Measurements from ENCODE around the gene LARP1. TPM values are rescaled to one million over a fixed set of nuclear protein-coding genes. Genes with fewer than 3 reads are reported as not detected.

Gene LARP1
- total RNA-seq, 1 experiment from 2014 or later = 290 TPM

DNA sequence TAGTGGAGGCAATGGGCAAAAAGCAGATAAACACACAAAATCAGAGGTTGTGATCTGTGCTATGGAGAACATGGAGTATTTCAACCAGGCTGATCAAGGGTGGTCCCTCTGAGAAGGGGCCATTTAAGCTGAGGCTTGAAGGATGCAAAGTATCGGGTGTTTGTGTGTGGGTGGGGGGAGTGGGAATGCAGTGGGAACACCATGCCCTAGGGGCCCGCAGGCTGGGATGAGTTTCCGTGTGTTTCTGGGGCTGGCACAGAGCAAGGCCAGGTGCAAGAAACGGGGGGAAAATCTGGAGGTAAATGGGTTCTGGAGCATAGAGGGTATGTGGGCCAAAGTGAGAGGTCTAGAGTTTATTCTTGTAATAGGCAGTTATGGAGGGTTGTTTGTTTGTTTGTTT is 13.8 kb upstream of the LARP1 start:
- Histone ChIP-seq H3K27ac (no peak overlapping the region), H3K4me1 (replicated peaks; ENCODE audit: insufficient read depth) (no peaks in the 10 kb centered on the region), H3K9me3 (ENCODE audit: insufficient read depth, low read depth) (no peaks in the 10 kb centered on the region), H3K4me2 (no peak overlapping the region), H4K20me1 (ENCODE audit: insufficient read depth) (no peaks in the 10 kb centered on the region), H2AFZ (no peak overlapping the region), H3K4me3 (no peak overlapping the region), H3F3A (ENCODE audit: insufficient read depth, low read depth) (no peaks in the 10 kb centered on the region), H3K79me2 (ENCODE audit: low read depth) (no peaks in the 10 kb centered on the region), H3K36me3 (ENCODE audit: low read depth) (no peaks in the 10 kb centered on the region), H3K9me2 (ENCODE audit: insufficient read depth) (no peaks in the 10 kb centered on the region), H3K27me3 (ENCODE audit: insufficient read depth, low read depth) (no peaks in the 10 kb centered on the region)
- POLR2A ChIA-PET (ENCODE audit: unreplicated experiment) = no interaction called here
- BruUV-seq (replicated peaks) = no TSS peak
- CTCF ChIA-PET = no interaction called here
- intact Hi-C loops (cut with micrococcal nuclease; ENCODE audit: unreplicated experiment) = no loop called here
- DNase-seq = no peak
- TF ChIP-seq, protein P1, sequence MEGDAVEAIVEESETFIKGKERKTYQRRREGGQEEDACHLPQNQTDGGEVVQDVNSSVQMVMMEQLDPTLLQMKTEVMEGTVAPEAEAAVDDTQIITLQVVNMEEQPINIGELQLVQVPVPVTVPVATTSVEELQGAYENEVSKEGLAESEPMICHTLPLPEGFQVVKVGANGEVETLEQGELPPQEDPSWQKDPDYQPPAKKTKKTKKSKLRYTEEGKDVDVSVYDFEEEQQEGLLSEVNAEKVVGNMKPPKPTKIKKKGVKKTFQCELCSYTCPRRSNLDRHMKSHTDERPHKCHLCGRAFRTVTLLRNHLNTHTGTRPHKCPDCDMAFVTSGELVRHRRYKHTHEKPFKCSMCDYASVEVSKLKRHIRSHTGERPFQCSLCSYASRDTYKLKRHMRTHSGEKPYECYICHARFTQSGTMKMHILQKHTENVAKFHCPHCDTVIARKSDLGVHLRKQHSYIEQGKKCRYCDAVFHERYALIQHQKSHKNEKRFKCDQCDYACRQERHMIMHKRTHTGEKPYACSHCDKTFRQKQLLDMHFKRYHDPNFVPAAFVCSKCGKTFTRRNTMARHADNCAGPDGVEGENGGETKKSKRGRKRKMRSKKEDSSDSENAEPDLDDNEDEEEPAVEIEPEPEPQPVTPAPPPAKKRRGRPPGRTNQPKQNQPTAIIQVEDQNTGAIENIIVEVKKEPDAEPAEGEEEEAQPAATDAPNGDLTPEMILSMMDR (conservative IDR thresholded peaks at IDR 0.05) = no peak
- no peak for TF ChIP-seq EZH2 (IDR thresholded peaks at IDR 0.05; ENCODE audit: low read depth)

DNA sequence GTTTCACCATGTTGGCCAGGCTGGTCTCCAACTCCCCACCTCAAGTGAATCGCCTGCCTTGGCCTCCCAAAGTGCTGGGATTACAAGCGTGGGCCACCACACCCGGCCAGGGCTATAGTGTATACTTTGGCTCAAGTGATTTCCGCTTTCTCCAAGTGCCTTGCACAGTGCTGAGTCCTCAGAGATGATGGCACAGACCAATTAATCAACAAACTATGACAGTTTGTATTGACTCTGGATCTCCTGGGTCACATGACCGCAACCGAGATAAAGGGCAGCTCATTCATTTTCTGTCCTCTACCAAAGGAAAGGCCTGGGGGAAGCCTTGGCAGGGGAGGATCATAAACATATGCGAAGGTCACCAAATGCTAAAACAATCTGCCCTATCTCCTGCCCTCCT is 11.4 kb upstream of the LARP1 start:
- no peak overlapping the region for H2AFZ ChIP-seq
- H4K20me1 ChIP-seq (ENCODE audit: insufficient read depth) = no peaks in the 10 kb centered on the region
- BruUV-seq (replicated peaks) = no TSS peak
- H3K36me3 ChIP-seq (ENCODE audit: low read depth) = no peaks in the 10 kb centered on the region
- ChIA-PET POLR2A (ENCODE audit: unreplicated experiment) (no interaction called here), CTCF (no interaction called here)
- H3K9me2 ChIP-seq (ENCODE audit: insufficient read depth) = no peaks in the 10 kb centered on the region
- H3K27me3 ChIP-seq (ENCODE audit: insufficient read depth, low read depth) = no peaks in the 10 kb centered on the region
- no peak for TF ChIP-seq EZH2 (IDR thresholded peaks at IDR 0.05; ENCODE audit: low read depth)
- TF ChIP-seq, protein P1 (conservative IDR thresholded peaks at IDR 0.05) = no peak
- H3F3A ChIP-seq (ENCODE audit: insufficient read depth, low read depth) = no peaks in the 10 kb centered on the region
- no peaks in the 10 kb centered on the region for H3K4me1 ChIP-seq (replicated peaks; ENCODE audit: insufficient read depth)
- no peak overlapping the region for H3K4me3 ChIP-seq
- no peaks in the 10 kb centered on the region for H3K9me3 ChIP-seq (ENCODE audit: insufficient read depth, low read depth)
- intact Hi-C loops (cut with micrococcal nuclease; ENCODE audit: unreplicated experiment) = no loop called here
- no peak for DNase-seq
- no peak overlapping the region for H3K27ac ChIP-seq
- no peak overlapping the region for H3K4me2 ChIP-seq
- no peaks in the 10 kb centered on the region for H3K79me2 ChIP-seq (ENCODE audit: low read depth)

DNA sequence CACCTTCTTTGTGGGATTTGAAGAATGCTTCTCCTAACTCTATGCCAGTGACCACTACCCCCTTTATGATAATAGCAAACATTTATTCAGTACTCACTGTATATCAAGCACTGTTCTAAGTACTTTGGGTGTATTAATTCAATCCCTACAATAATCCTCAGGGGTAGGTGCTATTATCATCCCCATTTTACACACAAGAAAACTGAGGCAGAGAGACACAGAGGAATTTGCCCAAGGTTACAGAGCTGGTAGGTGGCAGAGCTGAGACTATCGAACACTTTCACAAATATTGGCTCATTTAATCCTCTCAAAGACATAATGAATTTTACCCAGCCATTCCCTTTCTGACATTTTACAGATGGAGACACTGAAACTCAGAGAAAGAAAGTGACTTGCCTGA is 9.8 kb upstream of the LARP1 start:
- Histone ChIP-seq H3F3A (ENCODE audit: insufficient read depth, low read depth) (no peaks in the 10 kb centered on the region), H2AFZ (no peak overlapping the region), H3K27me3 (ENCODE audit: insufficient read depth, low read depth) (no peaks in the 10 kb centered on the region), H3K4me3 (no peak overlapping the region), H3K9me2 (ENCODE audit: insufficient read depth) (no peaks in the 10 kb centered on the region), H3K27ac (no peak overlapping the region), H3K79me2 (ENCODE audit: low read depth) (no peaks in the 10 kb centered on the region), H3K9me3 (ENCODE audit: insufficient read depth, low read depth) (no peaks in the 10 kb centered on the region), H4K20me1 (ENCODE audit: insufficient read depth) (no peaks in the 10 kb centered on the region), H3K4me1 (replicated peaks; ENCODE audit: insufficient read depth) (no peaks in the 10 kb centered on the region), H3K4me2 (no peak overlapping the region), H3K36me3 (ENCODE audit: low read depth) (no peaks in the 10 kb centered on the region)
- TF ChIP-seq, protein P1 (conservative IDR thresholded peaks at IDR 0.05) = no peak
- no peak for TF ChIP-seq EZH2 (IDR thresholded peaks at IDR 0.05; ENCODE audit: low read depth)
- POLR2A ChIA-PET (ENCODE audit: unreplicated experiment) = no interaction called here
- no TSS peak for BruUV-seq (replicated peaks)
- CTCF ChIA-PET = no interaction called here
- DNase-seq = no peak
- intact Hi-C loops (cut with micrococcal nuclease; ENCODE audit: unreplicated experiment) = loop anchor here (5.0 kb wide), 1 partner anchor 583 kb away; no protein-coding TSS in a partner anchor
